IPS-20b (cell line): Measurements from ENCODE around the gene NFYC.

Experiments used
- H3K27ac ChIP-seq: one replicate; pipeline ENCODE4 v1.5.1; 2013; ENCODE audit warnings: low read length
- H3K27me3 ChIP-seq: 2 replicates; pipeline ENCODE4 v1.6.1; 2013; ENCODE audit warnings: mild to moderate bottlenecking, low read length, inconsistent platforms; ENCODE audit not compliant: insufficient read depth
- H3K36me3 ChIP-seq: 2 replicates; pipeline ENCODE4 v1.6.1; 2013; ENCODE audit warnings: low read depth, mild to moderate bottlenecking, inconsistent platforms, low read length, moderate library complexity; ENCODE audit not compliant: insufficient read depth
- H3K4me1 ChIP-seq: 2 replicates; pipeline ENCODE4 v1.6.1; 2013; ENCODE audit warnings: mild to moderate bottlenecking, control low read depth, inconsistent platforms, low read length, moderate library complexity; ENCODE audit not compliant: insufficient read depth
- H3K4me3 ChIP-seq: 2 replicates; pipeline ENCODE4 v1.5.1; 2013; ENCODE audit warnings: mild to moderate bottlenecking, low read length, inconsistent platforms
- H3K9ac ChIP-seq: 2 replicates; pipeline ENCODE4 v1.6.1; 2013; ENCODE audit warnings: low read depth, mild to moderate bottlenecking, inconsistent platforms, low read length, moderate library complexity
- H3K9me3 ChIP-seq: 2 replicates; pipeline ENCODE4 v1.6.1; 2013; ENCODE audit warnings: mild to moderate bottlenecking, low read depth, low read length, inconsistent platforms; ENCODE audit not compliant: insufficient read depth

The NFYC gene

DNA sequence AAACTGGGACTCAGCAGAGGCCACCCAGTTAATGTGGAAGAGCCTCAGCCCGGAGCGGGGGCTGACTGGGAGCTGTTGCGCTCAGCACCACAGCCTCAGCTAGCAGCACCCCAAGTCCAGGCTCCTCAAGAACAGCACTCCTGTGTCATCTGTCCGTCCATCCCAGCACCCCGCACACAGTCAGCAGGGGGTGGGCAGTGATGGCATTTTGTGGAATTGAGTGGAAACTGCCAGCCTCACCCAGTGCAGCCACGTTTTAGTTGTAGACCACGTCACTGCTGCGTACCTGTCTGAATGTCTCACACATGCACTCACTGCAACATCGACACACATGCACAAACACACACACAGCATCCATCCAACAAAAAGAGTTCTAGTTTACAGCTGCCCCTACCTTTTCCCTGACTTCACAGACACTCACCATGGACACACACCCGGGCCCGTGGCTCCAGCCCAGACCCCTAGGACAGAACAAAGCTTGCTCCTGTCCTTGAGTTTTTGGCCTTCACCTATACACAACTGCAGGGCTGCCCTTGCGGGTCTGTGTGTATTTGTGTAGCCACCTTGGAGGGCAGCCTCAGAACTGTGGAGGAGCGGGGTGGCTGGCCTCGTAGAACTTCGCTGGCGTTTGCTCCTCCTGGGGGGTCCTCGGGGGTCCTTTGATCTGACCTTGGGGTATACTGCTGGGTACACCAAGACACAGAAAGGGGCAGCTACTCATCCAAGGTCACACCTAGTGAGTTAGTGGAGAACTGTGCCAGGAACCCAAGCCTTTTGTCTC, 97.2 kb downstream of the NFYC start:
- no peaks in the 10 kb centered on the region for H3K9me3 ChIP-seq
- H3K9ac ChIP-seq: no peak overlapping the region
- peaks cover 19% of the 10 kb centered on the region for H3K27me3 ChIP-seq

DNA sequence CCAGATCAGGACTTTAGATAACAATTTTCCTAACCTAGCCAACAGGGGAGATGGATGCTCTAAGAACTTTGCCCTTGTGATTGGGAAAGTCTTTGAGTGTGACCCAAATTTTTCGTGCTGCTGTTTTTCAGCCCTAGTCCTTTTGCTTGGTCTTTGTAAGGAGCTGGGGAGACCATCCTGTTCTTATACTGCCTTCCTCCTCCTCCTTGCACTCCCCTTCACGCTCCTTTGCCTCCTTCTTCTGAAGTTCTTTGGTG, 97.8 kb downstream of the NFYC start:
- Histone ChIP-seq H3K4me1 (0 out of 2 replicates have a peak, but pooled peaks cover 3% of the 10 kb centered on the region), H3K4me3 (no peak overlapping the region), H3K9ac (no peak overlapping the region), H3K27me3 (peaks cover 17% of the 10 kb centered on the region), H3K27ac (no peak overlapping the region), H3K9me3 (no peaks in the 10 kb centered on the region), H3K36me3 (no peaks in the 10 kb centered on the region)

More for the DNA sequence above, 97.2 kb downstream of the NFYC start:
- no peak overlapping the region for H3K4me3 ChIP-seq
- no peaks in the 10 kb centered on the region for H3K36me3 ChIP-seq
- H3K4me1 ChIP-seq: 0 out of 2 replicates have a peak, but pooled peaks cover 3% of the 10 kb centered on the region
- no peak overlapping the region for H3K27ac ChIP-seq

DNA sequence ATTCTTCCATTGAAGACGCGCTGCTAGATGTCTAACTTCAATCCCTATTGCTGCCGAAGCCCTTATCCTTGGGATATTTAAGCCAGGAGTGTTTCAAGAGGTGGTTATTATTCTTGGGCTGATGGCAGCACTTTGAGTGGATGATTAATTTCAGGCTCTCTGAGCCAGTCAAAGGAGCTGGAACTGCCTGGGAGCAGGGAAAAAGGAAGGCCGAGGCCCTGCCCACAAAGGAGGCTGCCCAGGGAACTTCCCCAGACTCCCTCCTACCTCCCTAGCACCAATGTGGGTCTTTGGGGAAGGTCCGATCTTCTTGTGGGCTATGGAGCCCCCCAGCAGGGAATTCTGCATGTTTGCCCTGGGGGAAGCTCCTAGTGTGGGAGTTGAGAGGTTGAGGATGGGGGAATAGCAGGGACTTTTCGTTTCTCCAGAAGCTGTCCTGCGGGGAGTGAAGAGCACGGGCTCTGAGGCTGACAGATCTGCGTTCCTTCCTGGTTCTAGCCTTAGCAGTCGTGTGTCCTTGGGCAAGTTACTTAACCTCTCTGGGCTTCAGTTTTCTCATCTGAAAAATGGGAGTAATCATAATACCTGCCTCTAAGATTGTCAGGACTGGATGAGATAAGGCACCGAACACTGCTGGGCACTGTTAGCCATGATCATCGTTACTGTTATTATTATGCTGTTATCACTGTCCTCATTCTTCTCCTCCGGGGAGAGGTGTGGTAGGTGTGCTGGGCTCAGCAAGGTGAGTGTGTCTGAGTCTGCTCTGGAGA, 98.3 kb downstream of the NFYC start:
- Histone ChIP-seq H3K4me3 (no peak overlapping the region), H3K4me1 (no peaks in the 10 kb centered on the region), H3K36me3 (no peaks in the 10 kb centered on the region), H3K27ac (no peak overlapping the region), H3K9ac (no peak overlapping the region), H3K27me3 (peaks cover 12% of the 10 kb centered on the region), H3K9me3 (no peaks in the 10 kb centered on the region)

DNA sequence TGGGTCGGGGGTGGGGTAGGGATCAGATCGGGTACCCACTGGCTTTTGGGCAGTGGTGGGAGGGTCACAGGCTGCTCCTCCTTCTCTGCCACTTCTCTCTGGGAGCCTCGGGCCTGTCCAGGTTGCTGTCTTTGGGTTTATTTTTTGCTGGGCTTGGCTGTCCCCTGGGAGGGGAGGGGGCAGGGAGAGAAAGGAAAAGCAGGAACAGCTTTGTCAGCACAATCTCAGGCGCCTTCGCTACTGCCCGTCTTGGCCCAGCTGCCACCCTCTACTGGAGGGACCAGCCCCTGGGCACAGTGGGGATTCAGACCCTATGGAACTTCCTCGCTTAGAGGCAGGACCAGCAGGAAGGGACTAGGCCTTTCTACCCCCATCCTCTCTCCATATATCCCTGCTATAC, 100.5 kb downstream of the NFYC start:
- Histone ChIP-seq H3K27me3 (no peaks in the 10 kb centered on the region), H3K9me3 (no peaks in the 10 kb centered on the region), H3K9ac (no peak overlapping the region), H3K4me3 (no peak overlapping the region), H3K27ac (no peak overlapping the region), H3K36me3 (no peaks in the 10 kb centered on the region), H3K4me1 (no peaks in the 10 kb centered on the region)

DNA sequence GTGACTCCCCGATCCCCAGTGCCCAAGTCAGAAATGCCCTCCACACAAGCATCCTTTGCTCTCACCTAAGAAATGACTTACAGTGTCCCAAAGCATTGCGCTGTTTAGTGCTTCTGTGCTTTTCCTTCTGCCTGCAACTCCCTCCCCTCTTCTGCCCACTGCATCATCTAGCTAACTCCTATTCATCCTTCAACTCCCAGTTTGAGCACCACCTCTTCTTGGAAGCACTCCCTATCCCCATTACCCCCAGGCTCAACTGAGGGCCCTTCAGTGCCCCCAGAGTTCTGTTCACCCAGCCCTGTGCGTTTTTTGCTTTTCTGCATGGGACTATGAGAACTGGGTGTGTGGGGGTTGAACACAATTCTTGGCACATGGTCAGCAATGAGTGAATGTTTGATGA, 102.1 kb downstream of the NFYC start:
- Histone ChIP-seq H3K4me1 (no peaks in the 10 kb centered on the region), H3K27ac (no peak overlapping the region), H3K9me3 (no peaks in the 10 kb centered on the region), H3K9ac (no peak overlapping the region), H3K4me3 (no peak overlapping the region), H3K27me3 (no peaks in the 10 kb centered on the region), H3K36me3 (no peaks in the 10 kb centered on the region)

DNA sequence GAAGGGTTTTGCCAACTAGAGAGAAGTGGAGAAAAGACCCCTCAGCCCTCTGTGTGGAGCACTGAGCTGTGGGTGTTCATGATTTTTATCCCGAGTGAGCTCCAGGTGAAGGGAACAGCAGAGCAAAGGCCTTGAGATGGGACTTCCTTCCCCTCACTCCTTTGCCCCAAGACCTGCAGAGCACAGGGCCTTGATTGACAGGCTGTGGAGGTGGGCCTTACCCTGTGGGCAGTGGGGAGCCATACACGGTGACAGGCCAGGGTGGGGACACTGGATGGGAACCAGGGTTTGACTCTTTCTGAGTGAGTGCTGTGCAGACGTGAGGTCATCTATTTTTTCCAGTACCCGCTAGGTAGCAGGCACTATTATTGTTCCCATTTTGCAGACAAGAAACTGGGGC, 102.5 kb downstream of the NFYC start:
- H3K4me1 ChIP-seq: no peaks in the 10 kb centered on the region
- no peaks in the 10 kb centered on the region for H3K27me3 ChIP-seq
- H3K4me3 ChIP-seq: no peak overlapping the region
- no peak overlapping the region for H3K27ac ChIP-seq
- no peak overlapping the region for H3K9ac ChIP-seq
- no peaks in the 10 kb centered on the region for H3K9me3 ChIP-seq
- H3K36me3 ChIP-seq: no peaks in the 10 kb centered on the region

DNA sequence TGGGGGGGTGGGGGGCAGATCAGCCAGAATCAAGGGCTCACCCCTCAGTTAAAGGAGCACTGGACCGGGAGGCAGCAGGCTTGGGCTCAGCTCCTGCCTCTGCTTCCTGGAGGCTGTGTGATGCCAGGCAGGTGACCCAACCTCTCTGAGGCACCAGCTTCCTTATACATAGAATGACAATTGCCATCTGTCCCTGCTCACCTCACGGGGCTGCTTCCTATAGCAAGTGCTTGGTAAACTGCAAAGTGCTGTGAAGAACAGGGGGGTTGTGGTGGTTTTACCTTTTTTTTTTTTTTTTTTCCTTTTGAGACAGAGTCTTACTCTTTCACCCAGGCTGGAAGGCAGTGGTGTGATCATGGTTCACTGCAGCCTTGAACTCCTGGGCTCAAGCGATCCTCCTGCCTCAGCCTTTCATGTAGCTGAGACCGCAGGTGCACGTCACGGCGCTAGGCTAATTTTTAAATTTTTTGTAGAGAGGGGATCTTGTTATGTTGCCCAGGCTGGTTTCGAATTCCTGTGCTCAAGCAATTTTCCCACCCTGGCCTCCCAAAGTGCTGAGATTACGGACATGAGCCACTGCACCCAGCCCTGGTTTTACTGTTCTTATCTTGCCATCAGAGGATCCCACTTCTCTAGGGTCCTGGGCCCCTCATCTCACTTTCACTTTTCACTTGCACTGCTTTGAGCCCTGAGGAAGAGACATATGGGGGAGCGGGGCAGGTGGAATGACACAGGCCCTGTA, 103.6 kb downstream of the NFYC start:
- Histone ChIP-seq H3K27me3 (no peaks in the 10 kb centered on the region), H3K27ac (no peak overlapping the region), H3K4me3 (no peak overlapping the region), H3K9me3 (no peaks in the 10 kb centered on the region), H3K4me1 (no peaks in the 10 kb centered on the region; the same call in 1 of the 2 replicates), H3K9ac (no peak overlapping the region), H3K36me3 (no peaks in the 10 kb centered on the region)

DNA sequence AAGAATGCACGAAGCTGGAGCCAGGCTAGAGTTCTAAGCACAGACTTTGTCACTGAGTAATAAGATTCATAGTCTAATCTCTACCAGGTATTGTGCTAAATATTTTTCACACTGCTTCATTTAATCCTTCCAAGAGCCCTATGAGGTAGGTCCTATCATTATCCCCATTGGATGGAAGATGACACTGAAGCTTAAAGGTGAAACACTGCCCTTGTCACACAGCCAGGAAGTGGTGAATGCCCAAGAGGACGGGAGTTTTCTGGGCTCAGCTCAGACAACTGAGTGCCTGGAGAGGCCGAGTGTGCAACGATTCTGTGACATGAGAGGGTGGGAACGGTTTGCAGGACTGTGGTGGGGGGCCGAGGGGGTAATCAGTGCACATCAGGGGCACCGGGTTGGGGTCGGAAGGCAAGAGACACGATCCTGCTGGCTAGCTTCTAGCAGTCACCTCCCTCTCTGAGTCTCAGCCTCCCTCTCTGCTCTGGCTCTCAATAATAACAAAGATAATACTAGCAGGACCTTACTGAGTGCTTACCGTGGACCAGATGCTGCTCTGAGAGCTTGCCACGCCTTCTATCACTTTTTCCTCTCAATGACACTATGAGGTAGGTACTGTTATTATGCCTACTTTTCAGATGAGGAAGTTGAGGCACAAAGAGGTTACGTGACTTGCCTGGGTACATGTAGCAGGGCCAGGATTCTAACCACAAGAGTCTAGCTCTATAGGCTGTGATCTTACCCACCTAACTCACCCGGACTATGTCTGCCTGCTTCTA, 104.5 kb downstream of the NFYC start:
- Histone ChIP-seq H3K4me1 (no peaks in the 10 kb centered on the region; the same call in 1 of the 2 replicates), H3K9me3 (no peaks in the 10 kb centered on the region), H3K27ac (no peak overlapping the region), H3K4me3 (no peak overlapping the region), H3K27me3 (peaks cover 8% of the 10 kb centered on the region), H3K9ac (no peak overlapping the region), H3K36me3 (no peaks in the 10 kb centered on the region)

DNA sequence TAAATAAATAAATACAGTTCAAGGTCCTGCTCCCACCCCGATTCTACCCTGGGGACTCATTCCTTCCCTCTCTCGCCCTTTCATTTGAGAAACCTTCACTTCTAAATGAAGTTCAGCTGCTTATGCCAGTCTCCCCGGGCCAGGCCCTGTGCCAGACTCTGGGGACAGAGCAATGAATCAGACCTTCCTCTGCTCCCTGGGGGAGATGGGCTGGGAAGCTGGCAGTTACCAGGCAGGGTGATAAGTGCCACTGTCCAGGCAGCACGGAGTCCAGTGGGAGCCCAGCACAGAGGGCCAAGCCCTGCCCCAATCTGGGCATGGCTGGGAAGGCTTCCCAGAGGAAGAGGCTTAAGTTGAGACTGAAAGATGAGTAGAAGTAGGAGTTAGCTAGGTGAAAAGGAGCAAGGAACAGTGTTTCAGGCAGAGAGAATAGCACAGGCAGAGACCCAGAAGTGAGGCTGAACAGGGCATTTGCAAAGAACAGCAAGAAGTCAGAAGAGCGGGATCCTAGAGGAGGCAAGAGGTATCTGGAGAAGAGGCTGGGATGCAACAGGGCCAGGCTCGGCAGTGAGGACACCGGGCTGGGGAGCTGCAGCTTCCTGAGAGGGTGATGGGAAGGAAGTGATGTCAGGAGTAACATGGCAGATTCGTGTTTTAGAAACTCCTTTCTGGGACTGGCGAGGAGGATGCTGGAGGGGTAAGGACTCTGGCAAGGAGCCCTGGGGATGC, 105.6 kb downstream of the NFYC start:
- Histone ChIP-seq H3K4me3 (no peak overlapping the region), H3K9me3 (no peaks in the 10 kb centered on the region), H3K4me1 (no peaks in the 10 kb centered on the region; the same call in 1 of the 2 replicates), H3K27me3 (peaks cover 17% of the 10 kb centered on the region), H3K9ac (no peak overlapping the region), H3K36me3 (no peaks in the 10 kb centered on the region), H3K27ac (no peak overlapping the region)

DNA sequence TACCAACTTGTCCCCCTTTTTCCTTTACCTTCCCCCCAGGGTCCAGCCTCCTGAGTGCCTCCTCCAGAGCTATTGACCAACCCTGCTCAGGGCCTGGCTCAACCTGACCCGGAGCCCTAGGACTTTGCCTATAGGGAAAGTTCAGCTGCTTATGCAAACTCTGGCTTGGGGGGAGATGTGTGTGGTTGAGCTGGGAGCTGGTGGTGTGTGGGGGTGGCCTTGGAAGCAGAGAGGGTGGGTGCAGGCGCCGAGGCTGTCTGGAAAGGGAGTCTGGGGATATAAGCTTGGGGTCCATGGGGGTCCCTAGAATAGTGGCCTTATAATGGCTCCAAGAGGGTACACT, 106.1 kb downstream of the NFYC start:
- Histone ChIP-seq H3K27me3 (peaks cover 17% of the 10 kb centered on the region), H3K36me3 (no peaks in the 10 kb centered on the region), H3K9me3 (no peaks in the 10 kb centered on the region), H3K27ac (no peak overlapping the region), H3K4me3 (no peak overlapping the region), H3K4me1 (peaks cover under 1% of the 10 kb centered on the region; the same call in 1 of the 2 replicates), H3K9ac (no peak overlapping the region)
